Measurements from ENCODE around the gene ABI1.

The ABI1 gene

GRCh38 chr10:26781797-26782196, 79.0 kb downstream of the ABI1 start:
- peak; percentile 66 for DNase-seq (ENCODE audit: low read depth)
- no peak overlapping the region for H3K4me3 ChIP-seq (ENCODE audit: control insufficient read depth, low read depth, low read length)
- no peak for TF ChIP-seq CTCF (conservative IDR thresholded peaks at IDR 0.05; ENCODE audit: control insufficient read depth, insufficient read depth, low read depth, low read length)

- no peak for TF ChIP-seq CTCF (conservative IDR thresholded peaks at IDR 0.05; ENCODE audit: control insufficient read depth, insufficient read depth, low read depth, low read length)
- H3K4me3 ChIP-seq (ENCODE audit: control insufficient read depth, low read depth, low read length) = no peak overlapping the region
- peak; percentile 94 for DNase-seq (ENCODE audit: low read depth)
Observed at GRCh38 chr10:26780793-26781601, 79.8 kb downstream of the ABI1 start.

- TF ChIP-seq CTCF (conservative IDR thresholded peaks at IDR 0.05; ENCODE audit: control insufficient read depth, insufficient read depth, low read depth, low read length) = no peak
- DNase-seq (ENCODE audit: low read depth) = no peak
- no peak overlapping the region for H3K4me3 ChIP-seq (ENCODE audit: control insufficient read depth, low read depth, low read length)
Observed at GRCh38 chr10:26780106-26780792, 80.5 kb downstream of the ABI1 start.

GRCh38 chr10:26779176-26779860, 81.4 kb downstream of the ABI1 start:
- no peak for TF ChIP-seq CTCF (conservative IDR thresholded peaks at IDR 0.05; ENCODE audit: control insufficient read depth, insufficient read depth, low read depth, low read length)
- H3K4me3 ChIP-seq (ENCODE audit: control insufficient read depth, low read depth, low read length) = no peak overlapping the region
- DNase-seq (ENCODE audit: low read depth) = no peak

- DNase-seq (ENCODE audit: low read depth) = no peak
- no peak for TF ChIP-seq CTCF (conservative IDR thresholded peaks at IDR 0.05; ENCODE audit: control insufficient read depth, insufficient read depth, low read depth, low read length)
- no peak overlapping the region for H3K4me3 ChIP-seq (ENCODE audit: control insufficient read depth, low read depth, low read length)
Observed at GRCh38 chr10:26777686-26778085, 83.1 kb downstream of the ABI1 start.

GRCh38 chr10:26776258-26776657, 84.5 kb downstream of the ABI1 start:
- no peak for DNase-seq (ENCODE audit: low read depth)
- H3K4me3 ChIP-seq (ENCODE audit: control insufficient read depth, low read depth, low read length) = no peak overlapping the region
- no peak for TF ChIP-seq CTCF (conservative IDR thresholded peaks at IDR 0.05; ENCODE audit: control insufficient read depth, insufficient read depth, low read depth, low read length)
